ENCODE measurements around the gene KRIT1. TPM values are rescaled to one million over a fixed set of nuclear protein-coding genes. Genes with fewer than 3 reads are reported as not detected.
A peak's percentile ranks its signal among the peaks of the same experiment; 100 is the strongest.

KRIT1 gene
- total and polyA plus RNA-seq, 2 experiments from 2014 or later: 25.3 to 50.6 TPM

GRCh38 chr7:92228100-92228499 is 17.6 kb downstream of the KRIT1 start:
- no peaks in the 10 kb centered on the region for H3K79me2 ChIP-seq
- H3K9me3 ChIP-seq (ENCODE audit: low read depth): no peaks in the 10 kb centered on the region
- no peak for DNase-seq (ENCODE audit: low spot score)
- H2AFZ ChIP-seq: no peak overlapping the region
- no peaks in the 10 kb centered on the region for H3K27me3 ChIP-seq
- H3K36me3 ChIP-seq (replicated peaks; ENCODE audit: insufficient read depth, low read depth): peaks cover 8% of the 10 kb centered on the region
- TF ChIP-seq CTCF (IDR thresholded peaks at IDR 0.05; ENCODE audit: poor library complexity): no peak
- TF ChIP-seq EZH2 (IDR thresholded peaks at IDR 0.05; ENCODE audit: borderline replicate concordance): no peak
- TF ChIP-seq EZH2phosphoT487 (IDR thresholded peaks at IDR 0.05; ENCODE audit: low read depth, severe bottlenecking, unreplicated experiment): no peak
- H3K4me1 ChIP-seq (ENCODE audit: insufficient read depth): no peaks in the 10 kb centered on the region
- no peak overlapping the region for H3K4me3 ChIP-seq
- WGBS (ENCODE audit: low lambda C conversion rate, missing lambda C conversion rate): 100% methylated on average over 2 of the region's 2 CpGs
- no peaks in the 10 kb centered on the region for H3K9me2 ChIP-seq (replicated peaks; ENCODE audit: insufficient read depth)
- no peak overlapping the region for H3K27ac ChIP-seq
- no peaks in the 10 kb centered on the region for H4K20me1 ChIP-seq (ENCODE audit: insufficient read depth, poor library complexity, severe bottlenecking)
- H3K4me2 ChIP-seq: no peak overlapping the region

- H3K27me3 ChIP-seq: no peaks in the 10 kb centered on the region
- H3K79me2 ChIP-seq: no peaks in the 10 kb centered on the region
- H3K9me2 ChIP-seq (replicated peaks; ENCODE audit: insufficient read depth): no peaks in the 10 kb centered on the region
- no peaks in the 10 kb centered on the region for H4K20me1 ChIP-seq (ENCODE audit: insufficient read depth, poor library complexity, severe bottlenecking)
- peak overlapping the region; percentile 32 for H3K27ac ChIP-seq
- 84% methylated on average over 4 of the region's 4 CpGs for WGBS (ENCODE audit: low lambda C conversion rate, missing lambda C conversion rate)
- peaks cover 8% of the 10 kb centered on the region for H3K36me3 ChIP-seq (replicated peaks; ENCODE audit: insufficient read depth, low read depth)
- no peak for TF ChIP-seq EZH2 (IDR thresholded peaks at IDR 0.05; ENCODE audit: borderline replicate concordance)
- no peak overlapping the region for H3K4me2 ChIP-seq
- no peak overlapping the region for H3K4me3 ChIP-seq
- DNase-seq (ENCODE audit: low spot score): no peak
- H3K4me1 ChIP-seq (ENCODE audit: insufficient read depth): no peaks in the 10 kb centered on the region
- no peaks in the 10 kb centered on the region for H3K9me3 ChIP-seq (ENCODE audit: low read depth)
- H2AFZ ChIP-seq: no peak overlapping the region
These were observed 18.7 kb downstream of the KRIT1 start for GRCh38 chr7:92226981-92227380.

- Histone ChIP-seq H3K27ac (no peak overlapping the region), H3K36me3 (replicated peaks; ENCODE audit: insufficient read depth, low read depth) (no peaks in the 10 kb centered on the region), H3K4me1 (ENCODE audit: insufficient read depth) (no peaks in the 10 kb centered on the region), H3K9me2 (replicated peaks; ENCODE audit: insufficient read depth) (no peaks in the 10 kb centered on the region), H3K9me3 (ENCODE audit: low read depth) (no peaks in the 10 kb centered on the region), H3K4me2 (no peak overlapping the region), H3K4me3 (no peak overlapping the region), H3K27me3 (no peaks in the 10 kb centered on the region), H2AFZ (no peak overlapping the region), H4K20me1 (ENCODE audit: insufficient read depth, poor library complexity, severe bottlenecking) (no peaks in the 10 kb centered on the region), H3K79me2 (no peaks in the 10 kb centered on the region)
- DNase-seq (ENCODE audit: low spot score): no peak
- WGBS (ENCODE audit: low lambda C conversion rate, missing lambda C conversion rate): 93% methylated on average over 3 of the region's 3 CpGs
- TF ChIP-seq CTCF (IDR thresholded peaks at IDR 0.05; ENCODE audit: poor library complexity) (no peak), EZH2phosphoT487 (IDR thresholded peaks at IDR 0.05; ENCODE audit: low read depth, severe bottlenecking, unreplicated experiment) (no peak), EZH2 (IDR thresholded peaks at IDR 0.05; ENCODE audit: borderline replicate concordance) (no peak)
These were observed 23.9 kb downstream of the KRIT1 start for GRCh38 chr7:92221766-92222165.

- Histone ChIP-seq H3K27me3 (no peaks in the 10 kb centered on the region), H3K4me3 (no peak overlapping the region), H3K9me2 (replicated peaks; ENCODE audit: insufficient read depth) (no peaks in the 10 kb centered on the region), H3K4me2 (no peak overlapping the region), H3K9me3 (ENCODE audit: low read depth) (peaks cover 6% of the 10 kb centered on the region), H3K36me3 (replicated peaks; ENCODE audit: insufficient read depth, low read depth) (no peaks in the 10 kb centered on the region), H2AFZ (no peak overlapping the region), H3K27ac (no peak overlapping the region), H4K20me1 (ENCODE audit: insufficient read depth, poor library complexity, severe bottlenecking) (no peaks in the 10 kb centered on the region), H3K4me1 (ENCODE audit: insufficient read depth) (no peaks in the 10 kb centered on the region), H3K79me2 (peaks cover 17% of the 10 kb centered on the region)
- TF ChIP-seq EZH2 (IDR thresholded peaks at IDR 0.05; ENCODE audit: borderline replicate concordance) (no peak), EZH2phosphoT487 (IDR thresholded peaks at IDR 0.05; ENCODE audit: low read depth, severe bottlenecking, unreplicated experiment) (no peak), CTCF (IDR thresholded peaks at IDR 0.05; ENCODE audit: poor library complexity) (no peak)
- DNase-seq (ENCODE audit: low spot score): no peak
- WGBS (ENCODE audit: low lambda C conversion rate, missing lambda C conversion rate): 90% methylated on average over 1 of the region's 1 CpG
These were observed 39.0 kb downstream of the KRIT1 start for GRCh38 chr7:92206672-92207071.
